Type B pancreatic cell (in vitro differentiated cells): ENCODE measurements around the gene FXYD3. TPM values are rescaled to one million over a fixed set of nuclear protein-coding genes. Genes with fewer than 3 reads are reported as not detected.

Experiments used
- DNase-seq: peaks from one replicate; pipeline ENCODE4 v3.0.0; 2021; ENCODE audit warnings: mixed read lengths; ENCODE audit not compliant: unreplicated experiment; ENCODE audit errors: extremely low spot score
- H3K27ac Mint-ChIP-seq: 2 replicates; pipeline ENCODE4 v1.8.0; 2021; ENCODE audit warnings: mild to moderate bottlenecking, mixed read lengths
- H3K27me3 Mint-ChIP-seq: 2 replicates; pipeline ENCODE4 v1.8.0; 2021; ENCODE audit warnings: mixed read lengths
- H3K36me3 Mint-ChIP-seq: 2 replicates; pipeline ENCODE4 v1.8.0; 2021; ENCODE audit warnings: mixed read lengths
- H3K4me1 Mint-ChIP-seq: one replicate; pipeline ENCODE4 v1.8.0; 2021; ENCODE audit warnings: mixed read lengths; ENCODE audit not compliant: unreplicated experiment
- H3K4me3 Mint-ChIP-seq: 2 replicates; pipeline ENCODE4 v1.8.0; 2021; ENCODE audit warnings: mild to moderate bottlenecking, mixed read lengths
- H3K9me3 Mint-ChIP-seq: 2 replicates; pipeline ENCODE4 v1.8.0; 2021; ENCODE audit warnings: mixed read lengths
- total RNA-seq: library from RNA; stranded (reverse); gene quantifications from 2 replicates; pipeline ENCODE4 v1.2.1, GENCODE V29; 2021; ENCODE audit warnings: low replicate concordance
- TF ChIP-seq, protein P1 (sequence below): fragments of 200-600 bp; sonication (generic); conservative IDR thresholded peaks from 2 replicates; pipeline ENCODE4 v1.5.0; 2021; ENCODE audit warnings: antibody characterized with exemption, mild to moderate bottlenecking

FXYD3 gene
- total RNA-seq, 1 donor from 2014 or later: 77.5 TPM

DNA sequence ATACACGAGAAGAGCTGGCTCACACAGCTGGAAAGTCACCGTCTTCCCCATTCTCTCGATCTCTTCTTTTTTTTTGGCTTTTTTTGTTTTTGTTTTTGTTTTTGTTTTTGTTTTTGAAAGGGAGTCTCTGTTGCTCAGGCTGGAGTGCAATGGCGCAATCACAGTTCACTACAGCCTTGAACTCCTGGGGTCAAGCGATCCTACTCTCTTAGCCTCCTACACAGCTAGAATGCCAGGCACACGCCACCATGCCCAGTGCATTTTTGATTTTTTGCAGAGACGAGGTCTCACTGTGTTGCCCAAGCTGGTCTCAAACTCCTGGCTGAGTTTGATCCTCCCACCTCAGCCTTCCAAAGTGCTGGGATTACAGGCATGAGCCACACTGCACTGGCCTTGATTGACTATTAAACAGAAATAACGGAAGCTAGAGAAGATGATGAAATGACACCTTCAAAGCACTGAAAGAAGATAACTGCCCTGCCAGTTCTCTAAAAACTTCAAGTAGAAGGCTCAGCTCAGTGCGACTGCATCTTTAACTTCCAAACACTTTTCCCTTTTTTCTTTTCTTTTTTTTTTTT lies 4.0 kb downstream of the FXYD3 start:
- H3K27ac Mint-ChIP-seq: no peak overlapping the region
- H3K4me1 Mint-ChIP-seq: peaks cover 48% of the 10 kb centered on the region
- peak overlapping the region; percentile 25 for H3K4me3 Mint-ChIP-seq
- no peaks in the 10 kb centered on the region for H3K9me3 Mint-ChIP-seq
- no peak for DNase-seq
- TF ChIP-seq, protein P1, sequence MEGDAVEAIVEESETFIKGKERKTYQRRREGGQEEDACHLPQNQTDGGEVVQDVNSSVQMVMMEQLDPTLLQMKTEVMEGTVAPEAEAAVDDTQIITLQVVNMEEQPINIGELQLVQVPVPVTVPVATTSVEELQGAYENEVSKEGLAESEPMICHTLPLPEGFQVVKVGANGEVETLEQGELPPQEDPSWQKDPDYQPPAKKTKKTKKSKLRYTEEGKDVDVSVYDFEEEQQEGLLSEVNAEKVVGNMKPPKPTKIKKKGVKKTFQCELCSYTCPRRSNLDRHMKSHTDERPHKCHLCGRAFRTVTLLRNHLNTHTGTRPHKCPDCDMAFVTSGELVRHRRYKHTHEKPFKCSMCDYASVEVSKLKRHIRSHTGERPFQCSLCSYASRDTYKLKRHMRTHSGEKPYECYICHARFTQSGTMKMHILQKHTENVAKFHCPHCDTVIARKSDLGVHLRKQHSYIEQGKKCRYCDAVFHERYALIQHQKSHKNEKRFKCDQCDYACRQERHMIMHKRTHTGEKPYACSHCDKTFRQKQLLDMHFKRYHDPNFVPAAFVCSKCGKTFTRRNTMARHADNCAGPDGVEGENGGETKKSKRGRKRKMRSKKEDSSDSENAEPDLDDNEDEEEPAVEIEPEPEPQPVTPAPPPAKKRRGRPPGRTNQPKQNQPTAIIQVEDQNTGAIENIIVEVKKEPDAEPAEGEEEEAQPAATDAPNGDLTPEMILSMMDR: no peak
- no peaks in the 10 kb centered on the region for H3K36me3 Mint-ChIP-seq
- H3K27me3 Mint-ChIP-seq: no peaks in the 10 kb centered on the region

DNA sequence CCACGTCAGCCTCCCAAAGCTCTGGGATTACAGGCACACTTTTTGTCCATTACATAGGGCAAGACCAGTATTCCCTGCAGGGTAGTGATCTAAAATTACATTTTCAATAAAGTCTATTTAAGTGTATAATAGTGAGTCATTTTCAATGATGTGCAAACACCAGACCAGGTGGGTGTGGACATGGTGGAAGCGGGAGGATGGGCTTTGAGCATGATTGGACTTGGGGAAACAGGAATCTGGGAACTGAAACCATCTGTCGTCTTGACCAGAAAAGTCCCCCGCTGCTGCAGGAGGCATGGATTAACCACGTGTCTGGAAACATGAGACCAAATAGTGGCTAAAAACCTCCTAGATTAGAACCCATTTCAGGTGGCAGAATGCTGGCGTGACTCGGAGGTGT lies 4.9 kb downstream of the FXYD3 start:
- TF ChIP-seq, protein P1: no peak
- no peak overlapping the region for H3K4me3 Mint-ChIP-seq
- no peaks in the 10 kb centered on the region for H3K9me3 Mint-ChIP-seq
- peaks cover 45% of the 10 kb centered on the region for H3K4me1 Mint-ChIP-seq
- H3K27me3 Mint-ChIP-seq: no peaks in the 10 kb centered on the region
- H3K36me3 Mint-ChIP-seq: no peaks in the 10 kb centered on the region
- no peak for DNase-seq
- H3K27ac Mint-ChIP-seq: peak overlapping the region; percentile 23

DNA sequence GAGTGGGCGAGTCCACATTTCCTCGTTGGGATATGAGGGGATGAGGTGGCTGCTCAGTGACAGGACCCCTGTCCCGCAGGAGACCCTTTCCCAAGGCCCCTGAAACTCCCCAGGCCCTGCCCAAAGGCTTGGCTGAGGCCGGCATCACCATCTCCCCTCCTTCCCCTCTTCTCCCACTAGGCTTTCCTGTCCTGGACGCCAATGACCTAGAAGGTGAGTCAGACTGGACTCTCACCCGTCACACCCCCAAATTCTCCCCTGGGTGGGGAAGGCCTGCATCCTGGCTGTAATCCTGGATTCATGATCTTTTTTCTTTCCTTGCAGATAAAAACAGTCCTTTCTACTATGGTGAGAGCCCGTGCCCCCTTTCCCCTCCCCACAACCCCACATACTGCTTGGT lies 5.3 kb downstream of the FXYD3 start:
- H3K4me1 Mint-ChIP-seq: peaks cover 45% of the 10 kb centered on the region
- DNase-seq: no peak
- TF ChIP-seq, protein P1: no peak
- H3K27me3 Mint-ChIP-seq: no peaks in the 10 kb centered on the region
- no peaks in the 10 kb centered on the region for H3K36me3 Mint-ChIP-seq
- H3K9me3 Mint-ChIP-seq: no peaks in the 10 kb centered on the region
- H3K4me3 Mint-ChIP-seq: no peak overlapping the region
- no peak overlapping the region for H3K27ac Mint-ChIP-seq

DNA sequence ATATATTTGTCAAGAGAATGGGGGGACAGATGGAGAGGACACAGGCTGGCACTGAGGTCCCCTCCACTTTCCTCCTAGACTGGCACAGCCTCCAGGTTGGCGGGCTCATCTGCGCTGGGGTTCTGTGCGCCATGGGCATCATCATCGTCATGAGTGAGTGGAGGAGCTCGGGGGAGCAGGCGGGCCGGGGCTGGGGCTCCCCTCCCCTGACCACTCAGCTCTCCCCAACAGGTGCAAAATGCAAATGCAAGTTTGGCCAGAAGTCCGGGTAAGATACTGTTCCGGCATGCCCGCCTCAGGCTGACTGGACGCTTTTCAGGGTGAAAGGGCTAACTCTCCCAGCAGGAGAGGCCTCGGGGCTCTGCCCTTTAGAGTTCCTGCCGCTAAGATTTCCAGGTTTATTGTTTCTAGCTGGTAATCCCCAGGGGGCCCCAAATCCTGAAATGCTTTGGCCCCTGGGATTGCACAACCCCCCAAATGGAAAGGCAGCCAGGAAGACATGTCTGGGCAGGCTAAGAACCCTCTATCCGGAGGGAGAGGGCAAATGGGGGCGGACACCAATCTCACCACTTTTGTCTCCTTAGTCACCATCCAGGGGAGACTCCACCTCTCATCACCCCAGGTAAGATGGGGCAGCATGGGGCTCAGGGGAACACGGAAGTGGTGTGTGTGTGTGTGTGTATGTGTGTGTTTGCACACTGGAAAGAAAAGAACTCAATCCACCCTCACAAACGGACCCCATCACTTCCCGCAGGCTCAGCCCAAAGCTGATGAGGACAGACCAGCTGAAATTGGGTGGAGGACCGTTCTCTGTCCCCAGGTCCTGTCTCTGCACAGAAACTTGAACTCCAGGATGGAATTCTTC lies 7.3 kb downstream of the FXYD3 start:
- no peaks in the 10 kb centered on the region for H3K36me3 Mint-ChIP-seq
- H3K27me3 Mint-ChIP-seq: no peaks in the 10 kb centered on the region
- DNase-seq: no peak
- peaks cover 28% of the 10 kb centered on the region for H3K4me1 Mint-ChIP-seq
- no peaks in the 10 kb centered on the region for H3K9me3 Mint-ChIP-seq
- TF ChIP-seq, protein P1: no peak
- H3K4me3 Mint-ChIP-seq: no peak overlapping the region
- H3K27ac Mint-ChIP-seq: peak overlapping the region; percentile 3

DNA sequence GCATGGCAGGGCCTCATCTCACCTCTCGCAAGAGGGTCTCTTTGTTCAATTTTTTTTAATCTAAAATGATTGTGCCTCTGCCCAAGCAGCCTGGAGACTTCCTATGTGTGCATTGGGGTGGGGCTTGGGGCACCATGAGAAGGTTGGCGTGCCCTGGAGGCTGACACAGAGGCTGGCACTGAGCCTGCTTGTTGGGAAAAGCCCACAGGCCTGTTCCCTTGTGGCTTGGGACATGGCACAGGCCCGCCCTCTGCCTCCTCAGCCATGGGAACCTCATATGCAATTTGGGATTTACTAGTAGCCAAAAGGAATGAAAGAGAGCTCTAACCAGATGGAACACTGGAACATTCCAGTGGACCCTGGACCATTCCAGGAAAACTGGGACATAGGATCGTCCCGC lies 8.0 kb downstream of the FXYD3 start:
- H3K27me3 Mint-ChIP-seq: no peaks in the 10 kb centered on the region
- peaks cover 28% of the 10 kb centered on the region for H3K4me1 Mint-ChIP-seq
- no peak overlapping the region for H3K4me3 Mint-ChIP-seq
- no peaks in the 10 kb centered on the region for H3K36me3 Mint-ChIP-seq
- TF ChIP-seq, protein P1: no peak
- H3K9me3 Mint-ChIP-seq: no peaks in the 10 kb centered on the region
- DNase-seq: no peak
- peak overlapping the region; percentile 3 for H3K27ac Mint-ChIP-seq
